Left lung (tissue), 10 donors: ENCODE data around the gene SOS1. TPM values are rescaled to one million over a fixed set of nuclear protein-coding genes. Genes with fewer than 3 reads are reported as not detected.

Source experiments
- ATAC-seq: fragments of 200-7000 bp; cut with Tn5 transposase; one replicate; pipeline ENCODE4 v1.9.1; 2020; ENCODE audit warnings: moderate library complexity
- DNase-seq, 4 donors: peaks; one replicate each; pipeline ENCODE4 v3.0.0-alpha.2; 2013 to 2020
- H3K27ac ChIP-seq, 2 donors: fragments of 200-600 bp; sonication (generic) in 1 of 2; one replicate each; pipeline versions ENCODE4 v1.5.0 to v1.8.0; 2020 to 2021
- H3K27me3 ChIP-seq, 2 donors: fragments of 200-600 bp; sonication (generic) in 1 of 2; one replicate each; pipeline versions ENCODE4 v1.5.0 to v1.8.0; 2020 to 2021
- H3K36me3 ChIP-seq, 2 donors: fragments of 200-600 bp; sonication (generic) in 1 of 2; one replicate each; pipeline versions ENCODE4 v1.5.0 to v1.8.0; 2020 to 2021
- H3K4me1 ChIP-seq, 2 donors: fragments of 200-600 bp; one replicate each; pipeline ENCODE4 v1.8.0; 2021
- H3K4me3 ChIP-seq, 2 donors: fragments of 200-600 bp; sonication (generic) in 1 of 2; one replicate each; pipeline versions ENCODE4 v1.5.0 to v1.8.0; 2020 to 2021; ENCODE audit warnings: mild to moderate bottlenecking in 1 of 2
- H3K9me3 ChIP-seq, 2 donors: fragments of 200-600 bp; sonication (generic) in 1 of 2; one replicate each; pipeline versions ENCODE4 v1.5.0 to v1.8.0; 2020 to 2021
- intact Hi-C, 2 donors: fragments of 100-400 bp; cut with DNase I; formaldehyde crosslinking; loops; one replicate each; pipeline versions ENCODE4 v1.11.2 to v1.14.2; 2022
- polyA plus RNA-seq, 6 donors: library from polyadenylated mRNA; unstranded; fragments of 120-200 nt; gene quantifications; one replicate each; pipeline ENCODE4 v1.2.1, GENCODE V29; 2013; ENCODE audit not compliant: insufficient read length in 6 of 6
- total RNA-seq, 2 donors: library from RNA; stranded (reverse); fragmentation: NEBNext Ultra II Directional; extraction: Animal tissue kit (Norgen Biotek cat#: 25700); gene quantifications; one replicate each; pipeline ENCODE4 v1.2.1, GENCODE V29; 2021
- TF ChIP-seq, protein P1 (sequence below), 2 donors: fragments of 200-600 bp; sonication (generic) in 1 of 2; IDR thresholded peaks; one replicate each; pipeline versions ENCODE4 v1.5.0 to v1.8.0; 2021; ENCODE audit warnings: antibody characterized with exemption in 2 of 2
- donor health status: DM: no; HTN: yes; CAD: no.
- donor health status: DM: no; HTN: no; CAD: no.

Gene SOS1
- total and polyA plus RNA-seq, 8 donors, result 31.3 to 69.2 (median 60.7) TPM

DNA sequence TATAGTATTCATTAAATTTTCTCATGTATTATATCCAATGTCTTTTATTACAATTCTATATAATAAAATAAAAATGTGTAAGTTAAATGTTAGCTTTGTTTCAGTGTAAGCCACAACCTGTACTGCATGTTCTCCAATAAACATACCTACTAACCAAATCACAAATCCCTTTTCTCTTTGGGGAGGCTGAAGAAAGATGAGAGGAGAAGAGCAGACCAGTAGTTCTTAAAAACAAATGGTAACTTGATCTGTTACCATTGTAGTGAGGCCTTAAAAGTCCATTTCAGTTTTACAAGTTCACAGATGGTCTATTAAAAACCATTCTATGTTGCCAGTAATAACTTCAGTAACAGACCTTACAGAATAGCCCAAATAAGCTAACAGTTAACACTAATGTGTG lies 100.5 kb downstream of the SOS1 start:
- H3K4me3 ChIP-seq, result no peak overlapping the region
- no peak for ATAC-seq
- no peaks in the 10 kb centered on the region for H3K9me3 ChIP-seq
- intact Hi-C loops, result no loop called here
- no peak for DNase-seq
- no peaks in the 10 kb centered on the region for H3K4me1 ChIP-seq
- no peaks in the 10 kb centered on the region for H3K27me3 ChIP-seq
- H3K36me3 ChIP-seq, result peaks cover 0 to 13% of the 10 kb centered on the region in 2 donors
- H3K27ac ChIP-seq, result no peak overlapping the region
- TF ChIP-seq, protein P1, sequence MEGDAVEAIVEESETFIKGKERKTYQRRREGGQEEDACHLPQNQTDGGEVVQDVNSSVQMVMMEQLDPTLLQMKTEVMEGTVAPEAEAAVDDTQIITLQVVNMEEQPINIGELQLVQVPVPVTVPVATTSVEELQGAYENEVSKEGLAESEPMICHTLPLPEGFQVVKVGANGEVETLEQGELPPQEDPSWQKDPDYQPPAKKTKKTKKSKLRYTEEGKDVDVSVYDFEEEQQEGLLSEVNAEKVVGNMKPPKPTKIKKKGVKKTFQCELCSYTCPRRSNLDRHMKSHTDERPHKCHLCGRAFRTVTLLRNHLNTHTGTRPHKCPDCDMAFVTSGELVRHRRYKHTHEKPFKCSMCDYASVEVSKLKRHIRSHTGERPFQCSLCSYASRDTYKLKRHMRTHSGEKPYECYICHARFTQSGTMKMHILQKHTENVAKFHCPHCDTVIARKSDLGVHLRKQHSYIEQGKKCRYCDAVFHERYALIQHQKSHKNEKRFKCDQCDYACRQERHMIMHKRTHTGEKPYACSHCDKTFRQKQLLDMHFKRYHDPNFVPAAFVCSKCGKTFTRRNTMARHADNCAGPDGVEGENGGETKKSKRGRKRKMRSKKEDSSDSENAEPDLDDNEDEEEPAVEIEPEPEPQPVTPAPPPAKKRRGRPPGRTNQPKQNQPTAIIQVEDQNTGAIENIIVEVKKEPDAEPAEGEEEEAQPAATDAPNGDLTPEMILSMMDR (IDR thresholded peaks at IDR 0.05), result no peak

DNA sequence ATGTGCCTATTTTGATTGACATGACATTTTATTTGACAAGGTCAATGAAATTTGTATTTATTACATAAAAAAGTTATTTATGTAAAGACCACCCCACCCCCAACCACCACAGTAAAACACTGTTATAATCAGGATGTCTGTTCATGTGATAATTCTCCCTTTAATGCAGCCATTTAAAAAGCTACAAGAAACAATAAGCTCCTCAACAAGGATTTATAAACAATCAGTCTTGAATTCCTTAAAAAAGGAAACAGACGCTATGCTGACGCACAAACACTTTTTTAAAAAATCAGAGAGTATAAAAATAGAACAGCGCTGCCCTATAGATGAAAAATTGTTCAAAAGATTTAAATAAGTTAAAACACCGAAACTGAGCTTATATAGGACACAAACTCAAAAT lies 102.2 kb downstream of the SOS1 start:
- intact Hi-C loops, result no loop called here
- no peak for ATAC-seq
- Histone ChIP-seq H3K4me3 (no peak overlapping the region), H3K27ac (peak overlapping the region; percentile 14 to 33), H3K36me3 (peaks cover 0 to 16% of the 10 kb centered on the region in 2 donors), H3K9me3 (no peaks in the 10 kb centered on the region), H3K27me3 (no peaks in the 10 kb centered on the region), H3K4me1 (no peaks in the 10 kb centered on the region)
- no peak for DNase-seq
- TF ChIP-seq, protein P1 (IDR thresholded peaks at IDR 0.05), result no peak

DNA sequence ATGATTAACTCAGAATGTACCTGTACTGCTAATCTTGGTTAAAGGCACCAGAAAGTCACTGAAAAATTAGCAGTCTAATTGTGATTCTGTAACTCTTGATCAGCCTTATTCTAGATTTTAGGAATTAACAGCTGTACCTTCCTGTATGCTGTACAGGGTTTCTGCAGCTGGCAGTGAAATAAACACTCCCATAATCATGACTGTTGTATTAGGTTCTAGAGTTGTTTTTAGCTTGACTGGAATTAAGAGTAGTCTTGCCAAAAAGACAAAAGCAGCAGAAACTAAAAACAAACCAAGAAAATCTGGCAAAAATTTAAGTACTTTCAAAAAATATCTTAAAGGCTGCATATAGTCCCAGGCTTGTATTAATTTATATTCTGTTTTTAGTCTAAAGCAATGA lies 103.5 kb downstream of the SOS1 start:
- intact Hi-C loops, result no loop called here
- Histone ChIP-seq H3K27ac (no peak overlapping the region), H3K36me3 (peaks cover 0 to 16% of the 10 kb centered on the region in 2 donors), H3K9me3 (no peaks in the 10 kb centered on the region), H3K4me3 (no peak overlapping the region), H3K4me1 (no peaks in the 10 kb centered on the region), H3K27me3 (no peaks in the 10 kb centered on the region)
- TF ChIP-seq, protein P1 (IDR thresholded peaks at IDR 0.05), result no peak
- ATAC-seq (no peak), DNase-seq (no peak)

DNA sequence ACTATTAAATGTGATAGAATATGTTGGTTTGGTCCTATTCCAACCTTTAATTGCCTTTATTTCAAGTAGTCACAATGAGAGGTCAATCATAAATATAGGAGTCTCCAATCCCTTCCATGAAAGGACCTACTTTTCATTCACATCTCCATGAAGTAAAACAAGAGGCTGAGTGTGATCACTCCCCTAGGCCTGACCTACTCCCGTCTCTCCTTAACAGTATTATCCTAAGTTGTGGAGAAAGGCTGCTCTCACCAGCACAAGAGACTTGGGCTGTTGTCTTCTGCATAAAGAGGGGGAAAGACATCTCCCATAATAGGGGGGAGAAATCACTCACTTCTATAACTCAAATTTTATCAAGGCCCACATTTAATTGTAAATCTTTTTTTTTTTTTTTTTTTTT lies 105.4 kb downstream of the SOS1 start:
- TF ChIP-seq, protein P1 (IDR thresholded peaks at IDR 0.05), result no peak
- no peaks in the 10 kb centered on the region for H3K9me3 ChIP-seq
- no peak for ATAC-seq

DNA sequence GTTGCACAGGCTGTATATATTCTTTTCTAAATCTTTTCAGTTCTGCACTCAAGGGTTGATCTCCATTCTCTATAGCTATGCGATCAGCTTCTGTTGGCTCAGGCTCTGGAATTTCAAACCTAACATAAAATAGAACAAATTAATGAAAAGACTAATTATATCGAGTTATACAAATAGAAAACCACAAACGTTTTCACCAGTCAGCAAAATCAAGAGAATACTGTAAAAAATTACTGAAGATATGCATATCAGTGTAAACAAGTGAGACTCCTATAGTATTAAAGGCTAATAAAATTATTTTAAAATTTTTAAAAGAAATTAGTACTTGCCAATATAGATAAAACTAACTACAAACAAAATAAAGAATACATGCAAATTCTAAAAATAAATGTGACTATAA lies 107.0 kb downstream of the SOS1 start:
- H3K9me3 ChIP-seq, result no peaks in the 10 kb centered on the region
- intact Hi-C loops, result no loop called here
- no peak overlapping the region for H3K4me3 ChIP-seq
- peaks cover 0 to 43% of the 10 kb centered on the region in 2 donors for H3K36me3 ChIP-seq
- ATAC-seq (no peak), DNase-seq (no peak)
- no peaks in the 10 kb centered on the region for H3K4me1 ChIP-seq
- H3K27me3 ChIP-seq, result no peaks in the 10 kb centered on the region
- no peak overlapping the region for H3K27ac ChIP-seq
- TF ChIP-seq, protein P1 (IDR thresholded peaks at IDR 0.05), result no peak

More for the DNA sequence above, 105.4 kb downstream of the SOS1 start:
- Histone ChIP-seq H3K4me3 (no peak overlapping the region), H3K27ac (no peak overlapping the region), H3K27me3 (no peaks in the 10 kb centered on the region), H3K4me1 (no peaks in the 10 kb centered on the region), H3K36me3 (peaks cover 0 to 29% of the 10 kb centered on the region in 2 donors)
- intact Hi-C loops, result no loop called here
- no peak for DNase-seq
